HG03060 (cell line): ENCODE data around the gene APBA1.
"Not testable (repeated sequence)": the region's sequence is repeated elsewhere in the genome, so short reads cannot be mapped to it uniquely, and the experiment has no call there.

Source experiments
- ATAC-seq: cut with Tn5 transposase; IDR thresholded peaks from one replicate; pipeline ENCODE4 v1.9.1; 2021; ENCODE audit warnings: low read depth, moderate number of reproducible peaks; ENCODE audit not compliant: unreplicated experiment

The APBA1 gene

DNA sequence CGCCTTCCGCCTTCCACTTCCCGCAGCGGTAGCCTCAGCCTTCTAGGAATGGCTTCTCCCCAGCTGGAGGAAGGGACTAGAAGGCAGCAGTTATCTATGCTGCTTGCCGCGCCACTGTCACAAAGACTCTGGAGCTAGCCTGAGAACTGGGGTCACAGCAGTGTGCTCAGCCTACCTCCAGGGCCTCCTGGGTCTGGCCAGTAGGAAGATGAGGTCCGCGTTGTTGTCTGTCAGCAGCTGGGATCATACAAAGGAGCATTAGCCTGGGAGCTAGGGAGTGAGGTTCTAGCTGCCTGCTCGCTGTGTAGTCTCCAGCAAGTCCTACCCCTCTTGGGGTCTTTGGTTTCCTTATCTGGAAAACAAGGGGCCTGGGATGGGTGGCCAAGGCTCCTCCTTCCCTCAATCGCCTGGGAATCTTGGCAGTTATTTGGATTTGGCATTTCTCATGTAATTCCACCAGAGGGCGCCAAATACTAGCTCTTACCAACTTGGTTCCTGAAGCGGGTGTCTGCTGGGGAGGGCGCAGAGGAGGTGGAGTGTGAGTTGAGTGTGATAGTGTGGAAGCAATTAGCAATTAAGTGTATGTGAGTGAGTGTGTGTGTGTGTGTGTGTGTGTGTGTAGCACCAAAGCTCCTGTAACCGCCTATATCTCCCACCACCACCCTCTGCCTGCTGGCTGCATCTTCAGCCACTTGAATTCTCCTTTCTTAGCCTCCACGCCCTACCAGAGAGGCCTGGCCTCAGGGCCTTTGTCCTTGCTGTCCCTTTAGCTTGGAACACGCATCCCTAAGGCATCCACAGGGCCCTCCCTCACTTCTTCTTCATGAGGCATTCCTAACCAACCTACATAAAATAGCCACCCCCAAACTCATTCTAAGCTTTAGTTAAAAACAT lies 250.0 kb downstream of the APBA1 start:
- ATAC-seq = no peak

DNA sequence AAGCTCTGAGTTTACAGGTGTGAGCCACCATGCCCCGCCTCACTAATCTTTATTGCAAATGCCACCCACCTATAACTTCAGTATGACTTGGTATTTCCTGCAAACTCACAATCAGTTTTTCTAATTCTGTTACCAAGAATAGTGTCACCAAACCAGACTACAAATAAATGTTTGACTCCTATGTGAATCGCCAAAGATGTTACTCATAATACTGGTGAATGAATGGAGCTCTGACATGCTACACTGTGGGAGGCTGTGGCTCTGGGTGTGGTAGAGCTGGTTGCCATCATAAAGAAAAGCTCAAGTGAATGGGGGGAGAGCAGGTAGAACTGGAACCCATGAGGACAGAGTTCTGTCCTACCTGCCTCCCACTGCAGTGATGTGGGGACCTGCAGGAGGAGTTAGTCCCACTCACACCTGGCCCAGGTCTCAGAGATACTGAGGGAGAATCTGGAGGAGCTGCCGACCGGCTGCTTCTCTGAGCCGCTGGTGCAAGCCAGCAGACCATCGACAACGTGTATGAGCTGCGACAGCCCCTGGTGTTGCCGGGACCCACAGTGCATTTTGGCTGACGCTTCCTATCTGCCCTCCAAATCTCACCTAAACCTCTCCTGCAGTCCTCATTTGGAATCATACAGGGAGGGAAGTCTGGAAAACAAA lies 251.4 kb downstream of the APBA1 start:
- no peak for ATAC-seq

DNA sequence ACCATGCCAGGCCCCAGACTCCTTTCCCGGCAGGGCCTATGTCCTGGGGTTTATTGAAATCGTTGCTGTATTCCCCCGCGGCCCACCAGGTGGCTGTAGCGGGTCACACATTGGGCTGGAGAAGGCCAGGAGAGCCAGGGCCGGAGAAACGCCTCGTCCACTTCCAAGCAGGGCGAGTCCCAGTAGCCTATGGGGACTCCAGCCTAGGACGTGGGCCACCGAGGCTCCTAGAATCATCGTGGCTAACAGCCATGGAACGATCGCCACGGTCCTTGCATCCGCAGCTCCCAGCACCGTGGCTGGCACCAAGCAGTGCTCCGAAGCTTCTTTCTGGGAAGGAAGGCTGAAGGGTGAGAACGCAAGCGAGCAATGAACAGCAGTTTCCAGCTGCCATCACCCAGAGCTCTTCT lies 259.4 kb downstream of the APBA1 start:
- ATAC-seq = no peak

DNA sequence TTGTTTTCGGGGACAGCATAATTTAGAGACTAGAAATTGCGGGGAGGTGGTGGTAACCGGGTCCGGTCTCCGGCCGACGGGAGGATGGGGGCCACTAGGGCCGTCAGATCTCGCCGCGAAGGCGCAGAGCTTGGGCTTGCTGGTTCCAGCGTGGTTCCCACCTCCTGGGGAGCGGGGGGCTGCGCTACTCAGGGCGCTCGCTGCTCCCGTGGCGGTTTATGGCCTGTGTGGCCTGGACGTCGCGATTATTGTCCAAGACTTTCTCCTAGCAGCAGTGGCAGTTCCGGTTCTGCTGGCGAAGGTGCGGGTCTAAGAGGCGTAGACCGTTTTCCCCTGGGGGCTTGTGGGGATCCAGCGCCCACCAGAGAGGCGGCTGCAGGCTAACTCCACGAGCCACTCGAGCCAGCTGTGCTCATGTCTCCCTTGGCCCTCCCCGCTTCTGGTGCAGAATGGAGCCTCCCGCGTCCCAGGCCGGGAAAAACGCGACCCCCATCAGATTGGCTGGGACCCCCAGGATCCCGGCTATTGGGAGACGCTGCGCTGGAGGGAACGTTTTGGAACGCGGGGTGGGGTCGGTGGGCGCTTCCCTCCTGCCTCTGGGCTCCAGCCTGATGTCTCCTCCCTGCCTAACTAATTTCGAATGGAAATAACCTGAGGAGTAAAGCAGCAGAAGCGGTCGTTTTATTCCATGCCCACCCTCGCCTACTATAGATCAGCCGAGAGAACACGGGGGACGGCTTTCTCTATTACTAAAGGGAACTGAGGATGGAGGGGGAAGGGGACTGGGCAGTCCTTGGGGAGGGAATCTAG lies 260.0 kb downstream of the APBA1 start:
- ATAC-seq = no peak

DNA sequence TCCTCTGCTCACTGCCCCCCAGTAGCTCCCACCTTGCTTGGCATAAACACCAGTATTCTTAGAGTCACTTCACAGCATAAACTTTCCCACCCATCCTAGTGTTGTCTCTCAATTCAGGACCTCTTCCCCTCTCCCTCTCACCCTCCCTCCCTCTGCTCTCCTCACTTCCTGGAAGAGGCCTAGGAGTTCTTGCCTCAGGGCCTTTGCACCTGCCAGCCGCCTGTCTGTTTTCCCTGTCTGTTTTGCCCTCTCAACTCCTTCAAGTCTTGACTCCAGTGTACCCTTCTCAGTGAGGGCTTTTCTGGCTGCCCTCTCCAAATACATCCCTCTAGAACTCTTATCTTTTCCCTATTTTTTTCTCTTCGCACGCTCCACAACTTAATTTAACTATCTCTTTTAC lies 260.9 kb downstream of the APBA1 start:
- ATAC-seq = no peak

DNA sequence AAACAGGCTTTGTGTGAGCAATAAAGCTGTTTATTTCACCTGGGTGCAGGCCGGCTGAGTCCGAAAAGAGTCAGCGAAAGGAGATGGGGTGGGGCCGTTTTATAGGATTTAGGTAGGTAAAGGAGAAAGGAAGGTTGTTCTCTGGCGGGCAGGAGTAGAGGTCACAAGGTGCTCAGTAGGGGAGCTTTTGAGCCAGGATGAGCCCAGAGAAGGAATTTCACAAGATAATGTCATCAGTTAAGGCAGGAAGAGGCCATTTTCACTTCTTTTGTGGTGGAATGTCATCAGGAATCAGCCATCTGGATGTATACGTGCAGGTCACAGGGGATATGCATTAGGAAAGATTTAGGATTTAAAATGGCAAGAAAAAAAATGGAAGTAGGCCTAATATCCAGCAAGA lies 262.2 kb downstream of the APBA1 start:
- ATAC-seq = not testable (repeated sequence)

DNA sequence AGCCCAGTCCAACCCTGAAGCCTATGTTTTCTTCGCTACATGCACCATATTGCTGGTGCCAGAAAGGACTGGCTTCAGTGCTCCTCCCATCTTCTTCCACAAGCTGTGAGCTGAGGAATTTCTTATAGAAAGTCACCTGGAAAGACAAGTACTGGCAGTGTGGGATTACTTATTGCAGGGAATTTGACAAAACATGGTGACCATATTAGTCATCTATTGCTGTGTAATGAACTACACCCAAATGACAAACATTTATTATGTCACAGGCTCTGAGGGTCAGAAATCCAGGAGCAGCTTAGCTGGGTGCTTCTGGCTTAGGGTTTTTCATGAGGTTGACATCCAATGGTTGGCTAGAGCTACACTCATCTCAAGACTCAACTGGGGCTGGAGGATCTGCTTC lies 271.7 kb downstream of the APBA1 start:
- no peak for ATAC-seq

DNA sequence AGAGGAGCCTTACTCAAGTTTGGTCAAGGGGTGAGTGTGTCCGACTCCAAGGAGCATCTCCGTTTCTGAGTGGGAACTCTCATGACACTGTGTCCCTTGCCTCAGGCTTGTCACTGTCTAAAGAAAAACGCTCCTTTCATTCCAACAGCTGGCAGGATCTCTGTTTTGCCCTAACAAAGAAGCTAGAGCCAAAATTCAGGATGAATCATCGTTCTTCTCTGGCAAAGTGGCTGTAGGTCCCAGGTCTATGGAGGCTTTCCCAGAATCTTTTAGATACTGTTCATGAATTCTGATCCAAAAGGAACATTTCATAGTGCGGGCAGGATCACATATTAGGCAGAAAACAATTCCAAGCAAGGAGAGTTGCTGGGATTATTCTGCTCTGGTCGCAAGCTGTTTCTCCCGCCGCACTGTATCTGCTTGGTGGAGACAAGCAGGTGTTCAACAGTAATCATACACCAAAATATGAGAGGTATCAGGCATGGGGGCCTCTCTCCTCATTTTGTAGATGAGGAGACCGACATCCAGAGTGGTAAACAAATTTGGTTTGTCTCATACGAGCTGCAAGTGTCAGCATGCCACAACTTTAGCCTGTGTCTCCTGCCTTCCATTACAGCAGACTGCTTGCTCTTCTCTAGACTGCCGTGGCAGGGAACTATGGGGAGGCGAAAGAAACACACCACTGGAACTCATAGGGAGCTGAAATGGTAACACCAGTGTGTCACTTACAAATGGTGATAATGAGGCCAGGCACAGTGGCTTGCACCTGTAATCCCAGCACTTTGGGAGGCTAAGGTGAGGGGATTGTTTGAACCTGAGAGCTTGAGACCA lies 274.6 kb downstream of the APBA1 start:
- no peak for ATAC-seq

DNA sequence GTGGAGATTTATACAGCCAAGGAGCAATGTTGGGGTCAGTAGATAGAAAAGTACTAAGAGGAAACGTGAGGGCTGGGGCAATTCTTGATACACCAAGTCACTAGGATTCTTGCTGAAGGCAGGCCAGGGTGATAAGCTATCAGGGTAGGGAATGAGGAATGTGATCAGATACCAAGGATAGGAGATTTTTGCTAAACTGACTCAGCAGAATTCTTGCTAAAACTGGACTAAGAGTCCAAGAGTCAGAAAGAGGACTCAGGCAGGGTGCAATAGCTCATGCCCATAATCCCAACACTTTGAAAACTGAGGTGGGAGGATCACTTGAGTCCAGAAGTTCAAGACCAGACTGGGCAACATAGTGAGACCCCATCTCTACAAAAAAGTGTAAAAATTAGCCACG lies 275.4 kb downstream of the APBA1 start:
- no peak for ATAC-seq

DNA sequence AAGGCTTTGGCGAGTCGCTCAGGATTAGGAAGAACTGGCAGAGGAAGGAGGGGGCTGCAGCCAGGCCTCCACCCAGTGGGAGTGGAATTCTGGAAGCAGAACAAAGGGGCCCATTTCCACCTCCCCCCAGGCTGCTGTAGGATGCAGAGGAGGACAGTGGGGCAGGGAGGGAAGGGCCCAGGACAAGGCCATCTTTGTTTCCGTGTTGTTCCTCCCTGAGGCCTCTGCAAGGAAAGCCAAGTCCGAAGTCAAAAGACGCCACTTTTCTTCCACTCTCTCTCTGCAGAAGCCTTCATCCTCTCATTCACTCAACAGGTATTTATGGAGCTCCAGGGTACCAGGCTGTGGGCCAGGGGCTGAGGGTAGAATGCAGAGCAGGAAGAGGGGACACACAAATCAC lies 276.5 kb downstream of the APBA1 start:
- no peak for ATAC-seq

DNA sequence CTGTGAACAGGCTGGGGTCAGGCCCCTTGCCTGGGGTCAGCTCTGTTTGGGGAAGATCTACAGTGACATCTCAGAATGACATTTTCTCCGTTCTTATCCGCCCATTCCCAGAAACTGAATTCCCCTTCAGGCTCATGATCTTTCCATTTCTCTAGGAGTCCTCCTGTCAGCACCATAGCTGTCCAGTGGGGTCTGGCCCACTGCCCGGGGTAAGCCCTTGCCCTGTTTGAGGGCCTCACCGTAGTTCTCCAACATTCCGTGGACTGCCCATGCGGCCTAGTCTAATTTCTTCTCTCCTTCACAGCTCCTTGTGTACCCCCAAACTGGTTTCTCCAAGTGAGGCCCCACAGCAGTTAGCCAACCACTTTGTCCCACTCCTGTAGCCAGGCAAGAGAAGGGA lies 278.7 kb downstream of the APBA1 start:
- no peak for ATAC-seq

DNA sequence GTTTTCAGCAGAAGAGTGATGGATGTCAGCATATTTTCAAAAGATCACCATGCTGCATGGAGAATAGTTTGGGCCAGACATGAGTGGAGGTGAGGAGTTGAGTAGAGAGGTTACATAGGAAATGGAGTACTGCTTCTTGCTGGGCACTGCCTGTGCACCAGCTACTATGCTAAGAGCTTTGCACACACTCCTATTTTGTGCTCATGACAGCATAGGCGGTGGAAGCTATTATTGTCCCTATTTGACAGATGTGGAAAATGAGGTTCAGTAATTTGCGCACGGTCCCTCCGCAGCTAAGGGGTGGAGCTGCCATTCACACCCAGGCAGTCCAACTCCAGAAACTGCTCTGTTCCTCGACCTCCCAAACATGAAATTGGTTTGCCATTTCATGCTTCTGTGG lies 279.3 kb downstream of the APBA1 start:
- no peak for ATAC-seq

DNA sequence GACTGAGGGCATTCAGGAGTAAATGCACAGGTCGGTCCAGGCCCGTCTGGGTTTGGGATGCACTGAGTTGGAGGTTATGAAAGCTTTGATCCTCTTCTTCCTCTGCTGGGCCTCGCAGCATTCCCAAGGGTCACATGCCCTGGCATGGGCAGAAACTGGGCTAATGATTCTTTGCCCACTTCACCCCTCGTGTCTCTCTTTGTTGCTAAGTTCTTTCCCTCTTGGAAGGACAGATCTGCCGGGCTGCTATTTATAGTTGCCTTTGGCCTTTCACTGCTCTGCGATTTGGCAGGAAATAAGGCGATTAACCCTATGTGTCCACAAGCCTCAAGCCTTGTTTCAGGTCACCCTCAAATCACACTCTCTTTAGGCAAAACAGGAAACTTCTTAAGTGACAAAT lies 280.2 kb downstream of the APBA1 start:
- ATAC-seq = no peak

DNA sequence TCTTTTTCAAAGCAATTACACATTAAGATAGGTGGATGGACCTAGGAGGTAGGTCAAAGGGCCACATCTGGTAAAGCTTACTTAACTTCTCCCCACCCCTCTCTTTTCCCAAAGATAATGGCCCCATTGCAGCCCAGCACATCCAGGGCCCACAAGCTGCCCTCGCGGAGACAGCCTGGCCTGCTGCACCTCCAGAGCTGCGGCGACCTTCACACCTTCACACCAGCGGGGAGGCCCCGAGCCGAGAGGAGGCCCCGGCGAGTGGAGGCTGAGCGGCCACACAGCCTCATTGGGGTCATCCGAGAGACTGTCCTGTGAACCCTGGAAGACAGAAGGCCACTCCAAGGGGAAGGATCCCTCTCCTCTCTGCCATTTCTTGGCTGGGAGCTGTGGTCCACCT lies 280.7 kb downstream of the APBA1 start:
- no peak for ATAC-seq

DNA sequence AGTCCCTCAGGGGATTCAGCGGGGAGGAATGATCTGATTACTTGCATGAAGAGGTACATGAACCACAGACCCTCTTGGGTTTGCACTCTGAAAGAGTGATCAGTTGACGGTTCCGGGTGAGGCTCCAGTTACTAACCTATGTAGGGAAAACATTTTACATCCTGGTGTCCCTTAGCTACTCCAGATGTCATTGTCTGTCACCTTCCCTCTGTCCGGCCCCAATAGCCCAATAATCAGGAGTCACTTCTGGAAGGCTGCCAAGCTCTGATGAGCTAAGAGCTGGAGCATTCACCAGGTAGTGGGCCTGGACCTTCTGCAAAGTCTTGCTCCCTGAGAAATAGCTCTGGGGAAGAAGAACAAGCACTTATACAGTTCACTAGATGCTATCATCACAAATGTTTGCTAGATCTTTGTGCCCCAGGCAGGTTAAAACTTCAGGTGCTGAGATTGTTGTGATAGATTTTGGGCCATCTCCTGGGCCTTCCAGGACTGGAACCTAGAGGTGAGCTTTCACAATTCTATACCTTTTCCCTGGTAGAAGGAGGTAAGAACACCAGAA lies 282.7 kb downstream of the APBA1 start:
- no peak for ATAC-seq

DNA sequence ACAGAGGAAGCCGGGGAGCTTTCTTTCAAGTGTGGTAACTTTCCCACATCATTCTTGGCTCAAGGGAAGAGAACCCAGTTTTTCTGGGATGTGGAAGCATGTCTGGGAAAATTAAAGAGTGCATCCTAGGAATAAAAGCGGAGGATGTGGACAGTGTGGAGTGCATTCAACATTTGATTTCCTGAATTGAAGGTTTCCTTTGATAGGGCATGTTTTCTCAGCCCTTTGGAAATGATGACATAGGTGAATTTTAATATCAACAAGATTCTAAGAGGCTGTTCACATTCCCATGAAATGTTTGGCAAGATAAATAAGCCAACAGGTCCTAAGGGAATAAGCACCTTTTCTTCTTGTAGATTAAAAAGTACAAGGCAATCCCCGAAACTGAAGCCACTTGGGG lies 283.6 kb downstream of the APBA1 start:
- no peak for ATAC-seq

DNA sequence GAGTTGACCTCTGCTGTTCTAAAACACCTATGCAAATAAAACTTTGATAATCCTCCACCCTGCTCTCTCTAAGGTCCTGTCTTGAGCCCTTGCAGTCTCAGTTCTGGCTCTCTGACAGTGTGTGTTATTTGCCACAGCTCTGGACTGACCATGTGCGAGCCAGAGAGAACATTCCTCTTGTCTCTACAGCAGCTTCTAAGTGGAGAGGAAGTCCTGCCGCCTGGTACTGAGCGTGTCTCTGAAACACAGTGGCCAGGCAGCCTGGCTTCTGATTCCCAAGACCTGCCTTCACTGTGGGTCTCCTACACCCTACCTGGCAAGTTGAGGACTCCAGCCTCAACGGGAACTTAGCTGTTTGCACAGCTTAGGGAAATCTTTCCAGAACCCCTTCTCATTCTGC lies 285.5 kb downstream of the APBA1 start:
- no peak for ATAC-seq

DNA sequence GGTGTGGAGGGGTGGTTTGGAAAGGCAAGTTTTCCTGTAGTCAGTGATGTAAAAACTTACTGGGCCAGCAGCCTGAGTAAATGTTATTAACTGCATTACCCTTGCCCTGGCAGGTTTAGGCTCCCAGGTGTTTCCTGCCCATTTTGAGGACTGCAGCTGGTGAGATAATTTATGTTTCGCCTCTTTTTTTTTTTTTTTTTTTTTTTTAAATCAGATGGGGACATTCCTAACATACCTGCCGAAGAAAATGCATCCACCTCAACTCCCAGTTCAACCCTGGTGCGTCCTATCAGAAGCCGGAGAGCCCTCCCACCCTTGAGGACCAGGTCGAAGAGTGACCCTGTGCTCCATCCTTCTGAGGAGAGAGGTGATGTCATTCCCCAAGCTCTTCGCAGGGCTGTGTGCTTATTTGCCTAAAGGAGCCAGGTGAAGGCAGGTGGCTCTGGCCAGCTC lies 286.6 kb downstream of the APBA1 start:
- ATAC-seq = no peak

DNA sequence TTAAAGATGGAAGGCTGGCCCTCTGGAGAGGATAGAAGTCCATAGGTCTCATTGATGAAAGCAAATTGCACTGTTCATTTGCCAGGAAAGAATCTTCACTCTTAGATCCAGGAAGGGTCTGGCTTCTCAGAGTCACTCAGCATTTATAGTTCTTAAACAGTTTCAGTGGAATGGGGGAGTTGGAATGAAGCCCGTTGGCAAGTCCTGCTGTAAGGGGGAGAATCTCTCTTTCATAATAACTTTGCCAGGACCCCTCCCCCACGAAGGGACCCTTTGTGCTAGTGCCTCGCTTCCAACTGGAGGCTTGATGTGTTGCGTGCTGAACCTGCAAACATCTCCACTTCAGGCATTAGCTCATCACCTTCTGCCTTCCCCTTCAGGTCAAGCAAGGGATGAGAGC lies 290.0 kb downstream of the APBA1 start:
- ATAC-seq = no peak

DNA sequence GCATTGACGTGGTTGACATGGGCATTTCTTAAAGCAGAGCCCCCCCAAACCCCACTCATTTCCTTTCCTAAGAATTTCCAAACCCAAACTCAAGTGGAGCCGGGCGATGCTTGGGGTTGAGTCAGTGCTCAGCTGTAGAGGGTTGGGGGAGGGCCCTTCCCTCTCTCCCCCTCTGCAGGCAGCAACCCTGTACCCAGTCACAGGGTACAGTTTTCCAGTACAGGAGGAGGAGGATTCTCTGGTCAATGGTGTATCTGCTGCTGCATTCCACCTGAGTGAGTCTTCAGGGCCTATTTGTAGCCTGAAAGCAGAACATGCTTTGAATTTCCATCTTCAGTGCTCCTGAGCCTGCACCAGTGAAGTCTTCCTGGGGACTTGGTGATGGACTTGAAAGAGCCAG lies 291.4 kb downstream of the APBA1 start:
- no peak for ATAC-seq
